GM12865 (cell line): ENCODE data around the gene SLC6A18.
A peak's percentile ranks its signal among the peaks of the same experiment; 100 is the strongest.

Source experiments
- DNase-seq: peaks from one replicate; pipeline ENCODE4 v3.0.0; 2010; ENCODE audit warnings: low read depth
- H3K4me3 ChIP-seq: 2 replicates; pipeline ENCODE4 v1.5.1; 2011; ENCODE audit warnings: mild to moderate bottlenecking, low read depth, low read length, control low read depth
- CTCF ChIP-seq: IDR thresholded peaks from 2 replicates; pipeline ENCODE4 v1.5.1; 2011; ENCODE audit warnings: low read length, control low read depth, low read depth, inconsistent platforms; ENCODE audit not compliant: insufficient read depth; ENCODE audit errors: missing control alignments

The SLC6A18 gene

GRCh38 chr5:1268056-1268455 lies 42.9 kb downstream of the SLC6A18 start:
- TF ChIP-seq CTCF: no peak
- no peak for DNase-seq
- no peak overlapping the region for H3K4me3 ChIP-seq

DNA sequence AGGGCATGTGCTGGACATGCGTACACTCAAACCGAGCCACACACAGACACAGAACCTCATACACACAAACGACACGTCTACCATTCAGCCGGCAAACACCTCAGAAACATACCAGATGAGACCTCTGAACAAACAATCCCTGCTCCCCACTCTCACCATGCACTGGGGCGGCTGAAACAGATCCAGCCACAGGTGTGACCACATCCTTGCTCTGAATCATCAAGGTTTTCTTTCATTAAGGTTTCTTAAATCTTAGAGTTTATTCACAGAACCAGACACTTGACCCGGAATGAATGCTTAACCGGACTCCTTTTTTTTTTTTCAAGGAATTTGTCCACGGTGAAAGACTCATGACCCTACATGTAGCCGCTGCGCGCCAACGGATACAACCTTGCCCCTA lies 43.5 kb downstream of the SLC6A18 start:
- TF ChIP-seq CTCF: no peak
- no peak overlapping the region for H3K4me3 ChIP-seq
- DNase-seq: peak; percentile 23

GRCh38 chr5:1270426-1270825 lies 45.2 kb downstream of the SLC6A18 start:
- no peak for DNase-seq
- TF ChIP-seq CTCF: no peak

DNA sequence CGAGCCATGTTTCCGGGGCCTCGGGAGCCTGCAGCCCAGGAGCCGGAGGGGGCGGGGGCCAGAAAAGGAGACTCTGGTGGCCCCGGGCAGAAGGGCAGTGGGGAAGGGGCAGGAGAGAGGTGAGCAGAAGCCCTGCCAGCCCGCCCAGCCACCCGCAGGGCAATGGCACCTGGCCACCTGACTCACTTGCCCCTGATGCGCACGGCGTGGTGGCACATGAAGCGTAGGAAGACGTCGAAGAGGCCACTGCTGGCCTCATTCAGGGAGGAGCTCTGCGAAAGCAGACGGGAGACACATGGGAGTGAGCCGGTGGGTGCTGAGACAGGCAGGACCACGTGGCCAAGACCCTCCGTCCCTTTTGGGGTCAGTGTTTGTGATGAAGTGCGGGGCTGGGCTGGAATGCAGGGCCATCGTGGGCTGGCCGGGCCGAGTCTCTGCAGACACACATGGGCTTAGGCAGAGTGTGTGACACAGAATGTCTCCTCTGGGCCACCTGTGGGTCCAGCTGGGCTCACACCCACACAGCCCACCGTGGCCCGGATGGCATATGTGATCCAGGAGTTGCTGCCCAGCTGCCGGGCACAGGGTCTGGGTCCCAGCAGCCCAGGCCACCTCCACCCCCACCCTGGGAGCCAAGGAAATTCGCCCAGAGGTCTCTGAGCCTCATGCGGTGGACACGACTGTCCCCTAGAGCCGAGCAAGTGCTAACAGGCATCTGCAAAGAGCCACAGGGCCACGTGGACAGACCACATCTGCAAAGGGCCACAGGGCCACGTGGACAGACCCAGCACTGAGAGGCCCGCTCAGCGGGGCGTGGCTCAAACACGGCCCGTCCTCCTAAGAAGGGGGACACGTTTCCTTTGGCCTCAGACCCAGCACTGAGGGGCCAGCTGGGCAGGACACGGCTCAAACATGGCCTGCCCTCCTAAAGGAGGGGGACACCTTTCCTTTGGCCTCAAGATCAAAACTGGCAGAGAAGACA lies 46.0 kb downstream of the SLC6A18 start:
- no peak for TF ChIP-seq CTCF
- no peak overlapping the region for H3K4me3 ChIP-seq
- DNase-seq: no peak

More at GRCh38 chr5:1270426-1270825, 45.2 kb downstream of the SLC6A18 start:
- H3K4me3 ChIP-seq: no peak overlapping the region

DNA sequence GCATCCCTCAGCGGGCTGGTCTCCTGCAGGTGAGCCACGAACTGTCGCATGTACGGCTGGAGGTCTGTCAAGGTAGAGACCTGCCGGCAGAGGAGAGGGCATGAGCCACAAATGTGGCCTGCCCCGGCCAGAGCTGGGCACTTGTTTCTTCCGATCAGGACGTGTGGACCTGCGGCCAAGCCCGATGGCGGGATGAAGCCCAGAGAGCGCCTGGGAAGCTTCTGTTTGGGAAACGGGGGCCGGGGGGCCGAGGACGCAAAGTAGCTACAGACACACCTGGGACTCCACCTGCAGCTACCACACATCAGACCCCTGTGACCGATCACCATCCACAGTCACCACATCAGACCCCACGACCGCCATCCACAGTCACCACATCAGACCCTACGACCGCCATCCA lies 47.0 kb downstream of the SLC6A18 start:
- no peak for DNase-seq
- no peak for TF ChIP-seq CTCF
- H3K4me3 ChIP-seq: no peak overlapping the region

- no peak for TF ChIP-seq CTCF
- no peak overlapping the region for H3K4me3 ChIP-seq
- DNase-seq: no peak
These were observed 48.6 kb downstream of the SLC6A18 start for GRCh38 chr5:1273745-1274144.
